Ascending aorta (tissue), 2 donors: ENCODE results near the gene SLC35A2. TPM values are rescaled to one million over a fixed set of nuclear protein-coding genes. Genes with fewer than 3 reads are reported as not detected.
A peak's percentile ranks its signal among the peaks of the same experiment; 100 is the strongest.

Experiments
- DNase-seq, 2 donors: peaks; one replicate each; pipeline ENCODE4 v3.0.0-alpha.2; 2019; ENCODE audit warnings: low spot score in 2 of 2
- H3K27ac ChIP-seq, 2 donors: fragments of 200-600 bp; sonication (generic); one replicate each; pipeline ENCODE4 v1.5.1; 2016 to 2017; ENCODE audit warnings: mild to moderate bottlenecking in 1 of 2
- H3K27me3 ChIP-seq: fragments of 200-600 bp; sonication (generic); one replicate; pipeline ENCODE4 v1.5.1; 2017
- H3K36me3 ChIP-seq, 2 donors: fragments of 200-600 bp; sonication (generic); one replicate each; pipeline ENCODE4 v1.5.1; 2016
- H3K4me1 ChIP-seq, 2 donors: fragments of 200-600 bp; sonication (generic); one replicate each; pipeline ENCODE4 v1.5.1; 2016 to 2017; ENCODE audit warnings: mild to moderate bottlenecking in 1 of 2
- H3K4me3 ChIP-seq, 2 donors: fragments of 200-600 bp; sonication (generic); one replicate each; pipeline ENCODE4 v1.5.1; 2016 to 2017; ENCODE audit warnings: mild to moderate bottlenecking in 1 of 2
- H3K9me3 ChIP-seq, 2 donors: fragments of 200-600 bp; sonication (generic); one replicate each; pipeline ENCODE4 v1.5.1; 2016
- intact Hi-C: fragments of 100-400 bp; cut with DNase I; formaldehyde crosslinking; loops from one replicate; pipeline ENCODE4 v1.15.1; 2023
- total RNA-seq: library from RNA; depleted of rRNA; stranded (reverse); fragments of >200 nt; gene quantifications from one replicate; pipeline ENCODE4 v1.1.0, GENCODE V29; 2016
- TF ChIP-seq, protein P1 (sequence below), 3 experiments: fragments of 200-600 bp in 2 of 3; fragments of 450-650 bp in 1 of 3; sonication (generic) in 2 of 3; IDR thresholded peaks; one replicate each; pipeline ENCODE4 v1.5.1; 2016 to 2019; ENCODE audit warnings: antibody characterized with exemption in 3 of 3, mild to moderate bottlenecking in 1 of 3, moderate library complexity in 1 of 3

The SLC35A2 gene
- total RNA-seq, 1 donor from 2014 or later: 20.2 TPM

DNA sequence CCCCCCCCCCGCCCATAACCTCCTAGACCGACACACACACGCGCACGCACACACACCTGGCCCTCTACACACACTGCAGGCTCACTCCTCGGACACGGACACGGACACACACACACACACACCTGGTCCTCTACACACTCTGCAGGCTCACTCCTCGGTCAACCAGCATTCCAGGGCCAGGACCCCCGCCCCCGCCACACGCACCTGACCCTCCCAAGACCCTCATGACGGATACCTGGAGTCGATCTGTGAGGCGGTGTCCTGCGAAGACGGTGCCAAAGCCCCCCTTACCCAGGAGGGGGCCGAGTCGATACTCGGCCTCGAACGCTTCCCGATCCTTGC lies 6.8 kb upstream of the SLC35A2 start:
- H3K27me3 ChIP-seq: no peaks in the 10 kb centered on the region
- TF ChIP-seq, protein P1, sequence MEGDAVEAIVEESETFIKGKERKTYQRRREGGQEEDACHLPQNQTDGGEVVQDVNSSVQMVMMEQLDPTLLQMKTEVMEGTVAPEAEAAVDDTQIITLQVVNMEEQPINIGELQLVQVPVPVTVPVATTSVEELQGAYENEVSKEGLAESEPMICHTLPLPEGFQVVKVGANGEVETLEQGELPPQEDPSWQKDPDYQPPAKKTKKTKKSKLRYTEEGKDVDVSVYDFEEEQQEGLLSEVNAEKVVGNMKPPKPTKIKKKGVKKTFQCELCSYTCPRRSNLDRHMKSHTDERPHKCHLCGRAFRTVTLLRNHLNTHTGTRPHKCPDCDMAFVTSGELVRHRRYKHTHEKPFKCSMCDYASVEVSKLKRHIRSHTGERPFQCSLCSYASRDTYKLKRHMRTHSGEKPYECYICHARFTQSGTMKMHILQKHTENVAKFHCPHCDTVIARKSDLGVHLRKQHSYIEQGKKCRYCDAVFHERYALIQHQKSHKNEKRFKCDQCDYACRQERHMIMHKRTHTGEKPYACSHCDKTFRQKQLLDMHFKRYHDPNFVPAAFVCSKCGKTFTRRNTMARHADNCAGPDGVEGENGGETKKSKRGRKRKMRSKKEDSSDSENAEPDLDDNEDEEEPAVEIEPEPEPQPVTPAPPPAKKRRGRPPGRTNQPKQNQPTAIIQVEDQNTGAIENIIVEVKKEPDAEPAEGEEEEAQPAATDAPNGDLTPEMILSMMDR (IDR thresholded peaks at IDR 0.05): no peak
- peaks cover 0 to 3% of the 10 kb centered on the region in 2 donors for H3K4me1 ChIP-seq
- intact Hi-C loops: loop anchor here (5.0 to 10.0 kb wide), 3 partner anchors 247 to 383 kb away; partner anchors contain the start of genes MAGIX, RBM3 and TBC1D25
- no peaks in the 10 kb centered on the region for H3K9me3 ChIP-seq
- peaks cover 5 to 6% of the 10 kb centered on the region in 2 donors for H3K36me3 ChIP-seq
- H3K27ac ChIP-seq: peak overlapping the region; percentile 74 to 91
- no peak for DNase-seq
- H3K4me3 ChIP-seq: peak overlapping the region; percentile 36 to 74

DNA sequence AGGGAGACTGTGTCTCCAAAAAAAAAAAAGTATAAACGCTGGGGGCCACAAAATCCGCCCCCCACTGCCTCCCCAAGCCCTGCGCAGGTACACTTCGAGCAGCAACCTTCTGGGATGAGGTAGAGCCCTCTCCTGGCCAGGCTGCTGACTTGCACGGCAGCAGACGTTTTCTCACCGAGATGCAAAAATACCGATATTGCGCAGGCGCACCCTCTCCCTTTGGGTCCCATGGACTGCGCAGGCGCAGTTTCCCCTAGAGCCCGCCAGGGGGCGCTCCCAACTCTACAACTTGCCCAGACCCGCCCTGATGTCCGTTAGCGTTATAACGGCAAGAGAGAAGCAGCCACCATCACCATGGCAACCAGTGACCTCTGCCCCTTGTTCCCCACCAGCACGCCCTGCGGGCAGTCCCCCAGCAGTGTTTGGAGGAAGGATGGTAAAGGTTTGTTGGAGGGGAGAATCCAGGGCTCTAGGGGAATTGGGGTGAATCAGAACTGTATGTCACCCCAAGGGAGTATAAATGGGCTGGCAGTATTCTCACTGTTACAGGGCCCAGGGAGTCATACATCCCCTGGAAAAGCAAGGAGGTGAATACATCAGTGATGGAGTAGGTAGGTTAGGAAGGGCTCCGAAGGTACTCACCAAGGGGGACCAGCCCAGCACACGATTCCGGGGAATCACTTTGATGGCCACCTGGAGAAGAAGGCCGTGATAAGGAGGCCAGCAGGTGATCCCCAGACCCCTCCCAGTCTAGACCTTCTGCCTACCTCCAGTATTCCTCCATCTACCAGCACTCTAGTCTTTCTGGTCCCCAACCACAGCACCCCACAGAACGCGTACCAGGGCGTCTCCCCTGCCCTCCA lies 5.9 kb upstream of the SLC35A2 start:
- H3K36me3 ChIP-seq: no peaks in the 10 kb centered on the region
- H3K9me3 ChIP-seq: no peaks in the 10 kb centered on the region
- H3K4me3 ChIP-seq: peak overlapping the region; percentile 36 to 74
- H3K27ac ChIP-seq: peak overlapping the region; percentile 74 to 91
- no peaks in the 10 kb centered on the region for H3K27me3 ChIP-seq
- intact Hi-C loops: loop anchor here (2.0 to 10.0 kb wide), 5 partner anchors 27 to 383 kb away; partner anchors contain the start of genes MAGIX, RBM3, SUV39H1 and TBC1D25
- peaks cover 0 to 3% of the 10 kb centered on the region in 2 donors for H3K4me1 ChIP-seq
- peak; percentile 69 to 96 for DNase-seq
- TF ChIP-seq, protein P1 (IDR thresholded peaks at IDR 0.05): peak; percentile 89 to 92 (median 91)

DNA sequence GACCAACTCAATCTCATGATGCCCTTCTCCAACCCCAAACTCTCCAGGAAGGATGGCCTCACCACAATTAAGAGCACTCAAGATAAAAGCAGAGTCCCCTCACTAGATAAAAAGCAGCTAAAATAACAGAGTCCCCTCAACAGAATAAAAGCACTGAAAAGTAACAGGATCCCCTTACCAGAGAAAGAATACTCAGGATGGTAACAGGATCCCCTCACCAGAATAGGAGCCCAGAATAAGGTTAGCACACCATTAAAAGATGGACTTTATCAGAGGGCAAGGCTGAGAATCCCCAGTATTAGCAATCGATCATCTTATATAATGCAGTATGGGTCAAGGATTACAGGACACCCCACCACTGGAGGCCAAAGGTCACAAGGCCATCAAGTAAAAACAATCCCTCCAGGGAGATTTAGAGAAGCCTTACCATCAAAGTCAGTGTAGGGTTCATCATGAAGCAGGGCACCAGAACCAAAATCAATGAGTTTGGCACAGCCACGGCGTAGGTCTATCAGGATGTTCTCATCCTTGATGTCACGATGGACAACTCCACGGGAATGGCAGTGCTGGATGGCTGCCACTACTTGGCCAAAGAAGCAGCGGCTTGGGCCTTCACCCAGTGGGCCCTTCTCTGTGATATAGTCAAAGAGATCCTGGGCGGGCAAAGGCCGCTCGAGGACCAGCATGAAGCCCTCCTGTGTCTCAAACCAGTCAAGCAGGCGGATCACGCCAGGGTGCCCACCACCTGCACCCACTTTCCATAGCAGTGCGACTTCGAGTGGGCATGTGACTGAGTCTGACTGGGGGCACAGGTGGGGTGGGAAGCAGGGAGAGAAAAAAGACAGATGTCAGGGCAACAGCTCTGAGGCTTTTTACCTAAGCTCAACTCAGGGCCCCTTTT lies 3.4 kb upstream of the SLC35A2 start:
- TF ChIP-seq, protein P1 (IDR thresholded peaks at IDR 0.05): no peak
- no peaks in the 10 kb centered on the region for H3K36me3 ChIP-seq
- peaks cover 0 to 3% of the 10 kb centered on the region in 2 donors for H3K4me1 ChIP-seq
- no peak for DNase-seq
- no peak overlapping the region for H3K27ac ChIP-seq
- H3K4me3 ChIP-seq: no peak overlapping the region
- H3K27me3 ChIP-seq: no peaks in the 10 kb centered on the region
- intact Hi-C loops: loop anchor here (5.0 to 10.0 kb wide), 3 partner anchors 250 to 380 kb away; partner anchors contain the start of genes MAGIX, RBM3 and TBC1D25
- no peaks in the 10 kb centered on the region for H3K9me3 ChIP-seq

DNA sequence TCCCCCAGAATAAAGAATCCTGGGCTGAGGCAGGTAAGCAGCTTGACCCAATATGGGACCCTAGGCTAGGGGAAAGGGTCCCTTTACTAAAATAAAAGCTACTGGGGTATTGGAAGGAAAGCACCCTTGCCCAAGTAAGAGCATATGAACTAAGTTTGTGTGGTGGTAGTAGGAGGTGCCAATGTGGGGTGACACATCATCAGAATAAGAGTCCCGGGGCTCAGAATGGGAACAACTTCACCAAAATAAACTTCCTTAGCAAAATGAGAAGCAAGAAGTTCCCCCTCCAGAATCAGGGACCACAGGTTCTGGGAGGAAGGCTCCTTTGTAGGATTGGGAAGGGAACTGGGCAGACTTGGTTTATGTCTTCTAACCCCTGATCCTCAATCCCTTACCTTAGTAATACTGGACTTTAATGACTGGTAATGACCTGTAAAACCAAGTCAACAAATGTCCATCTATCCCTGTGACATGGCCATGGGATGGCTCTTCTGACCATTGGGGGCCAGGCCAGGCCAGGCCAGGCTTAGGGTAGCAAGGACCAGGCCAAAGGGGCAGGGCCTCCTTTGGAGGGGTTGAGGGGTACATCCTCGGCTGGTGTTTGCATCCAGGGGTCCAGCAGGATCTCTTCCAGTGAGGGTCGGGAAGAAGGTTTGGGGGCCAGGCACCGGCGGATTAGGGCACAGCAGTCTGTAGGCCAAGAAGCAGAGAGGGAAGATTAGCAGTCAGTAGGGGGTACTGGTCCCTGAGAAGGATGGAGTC lies 2.3 kb upstream of the SLC35A2 start:
- Histone ChIP-seq H3K36me3 (no peaks in the 10 kb centered on the region), H3K27ac (no peak overlapping the region), H3K27me3 (no peaks in the 10 kb centered on the region), H3K4me3 (no peak overlapping the region), H3K4me1 (peaks cover 0 to 3% of the 10 kb centered on the region in 2 donors), H3K9me3 (no peaks in the 10 kb centered on the region)
- DNase-seq: no peak
- intact Hi-C loops: loop anchor here (10.0 kb wide), 2 partner anchors 251 to 379 kb away; partner anchors contain the start of genes MAGIX and TBC1D25
- TF ChIP-seq, protein P1 (IDR thresholded peaks at IDR 0.05): no peak
